Keratinocyte (primary cell): ENCODE results near the gene AGBL3.

Experiments
- CTCF ChIP-seq, 3 experiments: IDR thresholded peaks in 1 of 3; conservative IDR thresholded peaks in 1 of 3; optimal IDR thresholded peaks in 1 of 3; 2 replicates in 2 of 3; 3 replicates in 1 of 3; pipeline versions ENCODE3 to v1.5.1; 2011; ENCODE audit warnings: low read length in 3 of 3, mild to moderate bottlenecking in 3 of 3, moderate library complexity in 2 of 3, control low read depth in 1 of 3, inconsistent platforms in 1 of 3; ENCODE audit not compliant: insufficient read depth in 2 of 3; ENCODE audit errors: extremely low read depth in 1 of 3
- EZH2 ChIP-seq: IDR thresholded peaks from one replicate; pipeline ENCODE4 v1.6.1; 2012; ENCODE audit warnings: inconsistent platforms, mild to moderate bottlenecking, low read length, moderate library complexity

- TF ChIP-seq CTCF (optimal IDR thresholded peaks at IDR 0.05 in 1 of 3, IDR thresholded peaks at IDR 0.05 in 1 of 3, conservative IDR thresholded peaks at IDR 0.05 in 1 of 3; ENCODE audit: extremely low read depth in 1 of 3, insufficient read depth in 2 of 3, low read length in 3 of 3) (no peak), EZH2 (no peak)
Observed at GRCh38 chr7:134945691-134946090, 40.6 kb upstream of the AGBL3 start.
